Measurements from ENCODE around the gene EHMT2.
"Not testable (repeated sequence)": the region's sequence is repeated elsewhere in the genome, so short reads cannot be mapped to it uniquely, and the experiment has no call there.

Gene EHMT2

DNA sequence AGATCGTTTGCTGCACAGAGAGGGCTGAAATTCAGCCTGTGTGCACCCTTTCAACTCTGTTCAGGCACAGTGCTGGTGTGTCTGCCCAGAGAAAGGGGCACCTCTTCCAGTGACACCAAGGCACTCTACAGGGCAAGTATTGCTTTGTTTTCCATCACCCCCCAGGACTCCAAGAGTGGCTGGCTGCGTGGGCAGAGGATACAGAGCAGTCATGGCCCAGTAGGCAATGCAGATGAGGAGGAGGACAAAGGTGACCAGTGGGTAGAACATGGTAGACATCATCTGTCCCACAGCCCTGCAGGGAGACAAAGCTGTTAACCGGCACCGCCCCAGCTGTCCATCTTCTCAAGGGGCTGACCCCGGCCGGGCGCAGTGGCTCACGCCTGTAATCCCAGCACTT lies 28.2 kb downstream of the EHMT2 start:
- no peak for DNase-seq

DNA sequence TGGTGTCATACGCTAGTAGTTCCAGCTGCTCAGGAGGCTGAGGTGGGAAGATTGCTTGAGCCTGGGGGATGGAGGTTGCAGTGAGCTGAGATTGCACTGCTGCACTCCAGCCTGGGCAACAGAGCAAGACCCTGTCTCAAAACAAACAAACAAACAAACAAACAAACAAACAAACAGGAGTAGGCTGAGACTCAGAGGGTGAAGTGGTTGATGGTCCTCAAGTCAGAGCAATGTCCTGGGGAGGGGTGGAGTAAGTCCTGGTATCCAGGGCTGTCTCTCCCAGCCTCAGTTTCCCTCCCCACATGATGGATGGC lies 28.9 kb downstream of the EHMT2 start:
- DNase-seq, result not testable (repeated sequence)

DNA sequence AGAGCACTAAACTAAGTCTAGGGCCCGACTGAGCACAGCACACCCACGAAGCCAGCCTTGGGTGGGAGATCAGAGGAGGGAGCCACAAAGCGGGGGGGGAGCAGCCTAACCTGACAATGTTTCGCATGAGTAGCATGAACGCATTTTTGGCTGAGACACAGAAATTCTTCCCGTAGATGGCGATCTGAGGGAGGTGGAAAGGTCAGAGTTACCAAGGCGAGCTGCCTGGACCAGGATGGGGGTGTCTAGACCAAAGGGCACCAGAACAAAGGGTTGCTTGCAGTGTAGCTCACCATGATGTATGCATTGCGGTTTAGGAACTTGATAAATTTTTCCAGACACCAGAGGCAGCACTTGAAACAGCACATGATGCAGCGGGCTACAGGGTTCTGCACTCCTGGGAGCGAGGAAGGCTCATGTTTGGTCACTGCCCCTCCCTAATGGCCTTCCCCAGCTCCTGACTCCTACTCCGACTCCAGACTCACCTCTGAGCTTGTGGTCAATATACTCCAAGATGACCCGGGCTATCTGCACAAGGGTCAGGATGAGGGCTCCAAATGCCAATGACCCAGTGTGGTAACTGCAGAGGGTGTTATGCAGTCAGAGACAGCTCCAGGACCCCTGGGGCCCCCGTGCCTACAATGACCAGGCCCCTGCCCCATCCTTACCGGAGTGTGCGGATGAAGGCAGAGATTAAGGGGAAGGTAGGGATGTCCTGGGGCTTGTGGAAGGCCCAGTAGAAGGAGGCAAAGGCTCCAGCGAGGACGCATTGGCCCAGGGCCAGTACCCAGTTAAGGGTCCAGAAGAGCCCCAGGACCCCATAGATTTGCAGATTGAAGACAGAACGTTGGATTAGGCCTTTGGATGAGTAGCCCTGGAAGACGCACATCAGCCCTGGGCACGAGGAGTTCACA lies 32.0 kb downstream of the EHMT2 start:
- no peak for DNase-seq

DNA sequence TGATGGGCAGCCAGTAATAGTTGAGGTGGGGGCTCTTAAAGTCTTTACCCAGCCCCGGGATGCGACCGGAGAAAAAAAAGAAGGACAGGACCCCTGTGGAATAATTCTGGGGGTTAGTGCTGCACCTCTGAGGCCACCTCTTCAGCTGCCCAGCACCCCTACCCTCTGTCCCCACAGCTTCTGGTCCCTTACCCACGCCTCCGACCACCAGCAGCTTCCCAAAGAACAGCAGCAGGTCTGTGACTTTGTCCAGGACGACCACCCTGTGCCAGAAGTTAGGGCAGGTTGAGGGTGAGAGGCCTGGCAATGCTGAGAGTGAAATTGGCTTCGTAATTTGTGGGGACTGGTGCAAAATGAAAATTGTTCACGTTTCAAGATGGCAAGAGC lies 32.7 kb downstream of the EHMT2 start:
- DNase-seq, result no peak

DNA sequence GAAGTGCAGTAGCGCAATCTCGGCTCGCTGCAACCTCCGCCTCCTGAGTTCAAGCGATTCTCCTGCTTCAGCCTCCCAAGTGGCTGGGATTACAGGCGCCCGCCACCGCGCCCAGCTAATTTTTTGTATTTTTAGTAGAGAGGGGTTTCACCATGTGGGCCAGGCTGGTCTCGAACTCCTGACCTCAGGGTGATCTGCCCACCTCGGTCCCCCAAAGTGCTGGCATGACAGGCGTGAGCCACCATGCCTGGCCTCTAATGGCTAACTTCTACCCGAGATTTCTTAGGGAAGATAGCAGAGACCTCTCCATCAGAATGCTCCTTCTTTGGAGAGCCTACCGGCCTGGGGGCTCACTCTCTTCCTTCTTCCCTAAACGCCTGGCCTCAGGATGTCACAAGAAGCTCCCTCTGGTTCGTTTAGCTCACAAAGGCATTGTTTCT lies 33.4 kb downstream of the EHMT2 start:
- DNase-seq, result not testable (repeated sequence)

DNA sequence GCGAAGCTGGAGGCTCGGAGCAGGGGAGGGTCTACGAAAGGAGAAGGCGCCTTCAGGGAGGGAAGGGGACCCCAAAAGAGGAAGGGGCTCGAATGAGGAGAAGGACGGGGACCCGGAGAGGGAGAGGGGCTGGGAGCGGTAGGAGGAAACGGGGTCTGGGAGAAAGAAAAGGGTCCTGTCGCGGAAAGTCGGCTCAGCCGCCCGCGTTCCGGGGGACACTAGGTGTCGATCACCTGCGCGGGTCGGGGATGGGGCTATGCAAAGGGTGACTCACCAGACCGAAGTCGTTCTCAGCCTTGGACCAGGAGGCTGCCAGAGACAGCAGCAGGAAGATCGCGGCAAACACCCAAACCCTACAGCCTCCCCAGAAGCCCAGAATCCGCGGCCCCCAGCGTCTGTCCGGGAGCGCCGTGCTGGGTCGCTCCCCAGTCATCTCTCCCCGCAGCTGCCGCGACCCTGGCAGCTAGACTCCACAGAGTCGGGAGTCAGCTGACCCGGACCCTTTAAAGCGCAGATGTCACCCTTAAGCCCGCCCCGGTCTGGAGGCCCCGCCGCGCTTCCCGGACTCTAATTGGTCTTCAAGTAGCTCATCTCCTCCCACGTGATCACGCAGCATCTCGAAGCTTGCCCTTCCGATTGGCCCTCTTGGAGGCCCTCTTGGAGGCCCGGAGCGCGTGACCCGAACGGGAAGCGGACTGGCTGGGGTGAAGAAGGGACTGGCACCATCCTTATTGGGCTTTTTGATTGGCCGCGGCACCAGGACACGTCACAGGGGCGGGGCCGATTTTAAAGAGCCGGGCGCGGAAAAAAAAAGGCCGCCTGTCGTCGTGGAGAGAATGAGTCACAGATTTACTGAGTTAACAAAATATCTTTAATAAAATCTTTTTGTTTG lies 34.9 kb downstream of the EHMT2 start, which contains the start of gene NEU1:
Gene NEU1, minus strand, starts transcription at position 478 of the 892 bp plus-strand sequence. Its CDS starts 45 bp downstream, at position 433.
- peak; percentile 100 for DNase-seq

DNA sequence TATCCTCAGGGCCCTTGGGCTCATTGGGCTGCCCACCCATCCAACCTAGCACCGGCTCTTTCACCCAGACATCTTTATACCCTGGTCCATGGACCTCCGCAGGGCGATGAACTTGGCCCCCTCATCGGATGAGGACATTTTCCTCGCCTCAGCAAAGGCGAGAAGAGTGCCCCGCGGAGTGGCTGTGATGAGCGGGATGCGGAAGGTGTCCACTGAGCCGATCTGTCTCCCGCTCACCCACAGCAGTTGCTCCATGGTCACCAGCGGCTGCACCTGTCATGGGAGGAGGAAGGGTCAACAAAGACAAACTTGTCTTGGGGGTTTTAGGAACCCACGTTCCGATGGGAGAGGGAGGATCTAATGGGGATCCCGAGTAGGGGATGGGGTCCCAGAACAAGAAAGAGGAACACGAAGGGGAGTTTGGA lies 35.6 kb downstream of the EHMT2 start:
- DNase-seq, result no peak

DNA sequence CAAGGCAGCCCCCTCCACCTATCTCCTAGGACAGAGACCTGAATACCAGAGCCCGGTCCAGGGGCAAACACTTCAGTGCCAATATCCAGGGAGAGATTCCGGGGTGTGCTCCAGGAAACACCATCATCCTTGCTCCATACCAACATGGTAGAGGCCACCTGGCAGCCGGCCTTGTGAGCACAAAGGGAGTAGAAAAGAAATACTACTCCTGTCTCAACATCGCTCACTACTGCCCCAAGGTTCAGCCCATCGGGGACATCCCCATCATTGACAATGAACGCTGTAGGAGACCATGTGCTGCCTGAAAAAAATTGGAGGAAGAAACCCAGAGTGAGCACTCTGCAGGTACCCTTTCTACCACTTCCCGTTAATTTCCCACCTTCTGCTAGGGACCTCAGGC lies 36.3 kb downstream of the EHMT2 start:
- no peak for DNase-seq

DNA sequence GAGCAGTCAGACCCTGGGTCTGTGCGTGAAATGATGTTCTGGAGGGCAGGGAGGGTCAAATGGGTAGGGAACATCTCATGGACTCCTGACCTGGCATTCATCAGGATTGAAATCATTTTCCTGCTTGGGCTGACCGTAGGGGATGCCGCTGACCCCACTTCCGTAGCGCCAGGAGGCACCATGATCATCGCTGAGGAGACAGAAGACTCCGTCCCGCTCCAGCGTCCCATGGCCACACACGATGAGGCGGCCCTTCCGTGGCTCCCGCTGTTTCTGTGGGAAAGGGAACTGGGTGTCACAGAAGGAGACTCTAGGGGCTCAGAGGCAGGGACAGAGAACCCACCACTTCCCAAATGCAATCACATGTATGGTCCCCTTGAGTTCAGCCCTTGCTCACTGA lies 37.1 kb downstream of the EHMT2 start:
- no peak for DNase-seq

DNA sequence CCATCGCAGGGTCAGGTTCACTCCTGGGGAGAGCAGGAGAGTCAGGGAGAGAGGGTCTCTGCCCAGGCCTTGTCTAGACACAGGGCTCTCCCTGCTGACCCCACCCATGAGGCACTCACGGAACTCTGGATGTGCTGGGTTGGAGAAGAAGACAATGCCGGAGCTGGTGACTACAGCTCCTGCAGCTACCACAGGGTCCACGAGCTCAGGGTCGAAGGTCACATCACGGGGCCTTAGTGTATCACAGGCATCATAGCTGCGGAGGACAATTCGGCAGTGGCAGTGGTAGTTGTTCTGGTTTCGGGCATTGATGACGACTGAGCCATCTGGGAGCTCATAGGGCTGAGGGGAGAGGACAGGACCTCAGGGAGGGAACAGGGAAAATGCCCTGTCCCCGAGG lies 37.6 kb downstream of the EHMT2 start:
- DNase-seq, result no peak

DNA sequence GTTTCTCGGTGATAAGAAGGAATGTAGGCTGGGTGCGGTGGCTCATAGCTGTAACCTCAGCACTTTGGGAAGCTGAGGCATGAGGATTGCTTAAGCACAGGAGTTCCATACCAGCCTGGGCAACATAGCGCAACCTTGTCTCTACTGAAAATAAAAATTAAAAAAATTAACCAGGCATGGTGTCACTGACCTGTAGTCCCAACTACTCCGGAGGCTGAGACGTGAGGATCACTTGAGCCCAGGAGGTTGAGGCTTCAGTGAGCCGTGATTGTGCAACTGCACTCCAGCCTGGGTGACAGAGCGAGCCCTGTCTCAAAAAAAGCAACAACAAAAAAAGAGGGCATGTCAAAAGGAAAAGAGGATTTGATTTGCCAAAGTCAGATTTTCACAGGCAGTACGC lies 38.8 kb downstream of the EHMT2 start:
- no peak for DNase-seq

DNA sequence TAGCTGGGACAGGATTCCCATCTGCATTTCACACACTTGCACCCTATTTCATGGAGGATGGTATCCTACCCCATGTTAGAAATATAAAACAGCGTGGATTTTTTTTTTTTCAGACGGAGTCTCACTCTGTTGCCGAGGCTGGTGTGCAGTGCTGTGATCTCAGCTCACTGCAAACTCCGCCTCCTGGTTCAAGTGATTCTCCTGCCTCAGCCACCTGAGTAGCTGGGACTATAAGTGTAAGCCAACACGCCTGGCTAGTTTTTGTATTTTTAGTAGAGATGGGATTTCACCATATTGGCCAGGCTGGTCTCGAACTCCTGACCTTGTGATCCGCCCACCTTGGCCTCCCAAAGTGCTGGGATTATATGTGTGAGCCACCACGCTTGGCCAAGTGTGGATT lies 39.7 kb downstream of the EHMT2 start:
- not testable (repeated sequence) for DNase-seq

DNA sequence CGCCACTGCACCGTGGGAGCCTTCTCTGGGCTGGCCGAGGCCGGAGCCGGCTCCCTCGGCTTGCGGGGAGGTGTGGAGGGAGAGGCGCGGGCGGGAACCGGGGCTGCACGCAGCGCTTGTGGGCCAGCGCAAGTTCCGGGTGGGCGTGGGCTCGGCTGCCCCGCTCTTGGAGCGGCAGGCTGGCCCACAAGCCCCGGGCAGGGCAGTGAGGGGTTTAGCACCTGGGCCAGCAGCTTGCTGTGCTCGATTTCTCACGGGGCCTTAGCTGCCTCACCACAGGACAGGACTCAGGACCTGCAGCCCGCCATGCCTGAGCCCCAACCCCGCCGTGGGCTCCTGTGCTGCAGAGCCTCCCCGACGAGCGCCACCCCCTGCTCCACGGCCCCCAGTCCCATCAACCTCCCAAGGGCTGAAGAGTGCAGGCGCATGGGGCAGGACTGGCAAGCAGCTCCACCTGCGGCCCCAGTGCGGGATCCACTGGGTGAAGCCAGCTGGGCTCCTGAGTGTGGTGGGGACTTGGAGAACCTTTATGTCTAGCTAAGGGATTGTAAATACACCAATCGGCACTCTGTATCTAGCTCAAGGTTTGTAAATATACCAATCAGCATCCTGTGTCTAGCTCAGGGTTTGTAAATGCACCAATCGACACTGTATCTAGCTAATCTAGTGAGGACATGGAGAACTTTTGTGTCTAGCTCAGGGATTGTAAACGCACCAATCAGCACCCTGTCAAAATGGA lies 45.3 kb downstream of the EHMT2 start:
- DNase-seq, result not testable (repeated sequence)

DNA sequence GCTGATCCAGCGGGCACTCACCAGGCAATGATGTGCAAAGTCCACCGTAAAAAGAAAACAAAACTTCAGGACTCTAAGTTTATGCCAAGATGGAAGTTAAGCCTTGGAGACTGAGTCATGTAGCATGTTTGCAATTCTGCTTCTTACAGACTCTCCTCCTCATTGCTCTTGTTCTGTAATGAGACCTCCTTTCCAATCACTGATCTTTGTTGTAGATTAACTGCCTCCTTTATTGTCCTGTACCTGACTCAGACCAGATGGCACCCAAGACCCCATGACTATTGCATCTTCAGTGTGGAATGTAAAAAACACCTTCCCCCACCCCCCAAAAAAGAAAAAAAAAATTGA lies 46.0 kb downstream of the EHMT2 start:
- no peak for DNase-seq

DNA sequence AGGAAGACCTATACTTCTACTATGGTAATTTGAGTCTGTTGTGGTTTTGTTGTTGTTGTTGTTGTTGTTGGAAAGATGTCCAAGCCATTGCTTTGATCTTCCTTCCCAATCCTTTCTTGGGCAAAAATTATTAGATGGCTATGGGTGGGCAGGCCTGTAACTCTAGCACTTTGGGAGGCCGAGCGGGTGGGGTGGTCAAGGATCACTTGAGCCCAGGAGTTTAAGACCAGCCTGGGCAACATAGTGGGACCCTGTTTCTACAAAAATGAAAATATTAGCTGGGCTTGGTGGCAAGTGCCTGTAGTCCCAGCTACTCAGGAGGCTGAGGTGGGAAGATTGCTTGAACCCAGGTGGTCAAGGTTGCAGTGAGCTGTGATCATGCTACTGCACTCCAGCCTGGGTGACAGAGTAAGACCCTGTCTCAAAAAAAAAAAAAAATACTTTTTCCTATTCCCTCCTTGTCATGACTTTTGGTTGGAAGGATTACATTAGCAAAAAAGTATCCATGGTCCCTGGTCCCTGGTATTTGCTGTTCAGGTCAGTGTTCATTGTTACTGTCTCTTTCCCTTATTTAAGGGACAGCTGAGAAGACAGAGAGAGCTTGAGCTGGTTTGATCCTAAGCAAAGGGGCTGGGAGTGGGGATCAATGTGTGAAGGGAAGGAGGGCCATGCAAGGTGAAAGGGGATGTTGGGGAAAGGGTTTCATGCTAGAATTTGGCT lies 46.6 kb downstream of the EHMT2 start:
- no peak for DNase-seq

DNA sequence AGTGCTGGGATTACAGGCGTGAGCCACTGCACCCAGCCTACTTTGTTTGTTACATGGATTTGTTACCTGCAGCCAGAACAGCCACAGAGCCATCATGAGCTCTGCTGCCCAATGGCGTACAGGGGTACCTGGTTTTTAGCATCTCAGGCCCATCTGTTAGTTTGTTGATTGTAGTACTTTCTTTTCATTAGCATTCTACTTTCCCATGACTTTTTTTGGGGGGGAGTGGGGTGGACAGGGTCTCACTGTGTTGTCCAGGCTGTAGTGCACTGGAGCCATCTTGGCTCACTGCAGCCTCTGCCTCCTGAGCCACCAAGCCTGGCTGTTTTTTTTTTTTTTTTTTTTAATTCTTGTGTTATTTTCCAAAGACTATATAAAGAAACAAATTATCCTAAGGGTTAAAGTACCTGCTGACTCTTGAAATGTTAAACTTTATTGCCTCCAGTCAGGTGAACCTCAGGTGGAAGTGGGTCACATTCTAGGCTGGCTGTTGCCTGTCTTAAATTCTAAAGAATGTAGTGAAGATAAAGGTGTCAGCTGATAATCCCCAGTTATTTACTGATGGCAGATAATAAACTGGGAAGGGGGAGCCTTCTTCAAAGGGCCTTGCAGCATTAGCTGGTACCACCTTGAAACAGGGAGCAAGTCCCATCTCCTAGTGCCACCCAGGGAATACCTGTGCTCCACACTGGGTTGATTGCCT lies 50.1 kb downstream of the EHMT2 start:
- no peak for DNase-seq

DNA sequence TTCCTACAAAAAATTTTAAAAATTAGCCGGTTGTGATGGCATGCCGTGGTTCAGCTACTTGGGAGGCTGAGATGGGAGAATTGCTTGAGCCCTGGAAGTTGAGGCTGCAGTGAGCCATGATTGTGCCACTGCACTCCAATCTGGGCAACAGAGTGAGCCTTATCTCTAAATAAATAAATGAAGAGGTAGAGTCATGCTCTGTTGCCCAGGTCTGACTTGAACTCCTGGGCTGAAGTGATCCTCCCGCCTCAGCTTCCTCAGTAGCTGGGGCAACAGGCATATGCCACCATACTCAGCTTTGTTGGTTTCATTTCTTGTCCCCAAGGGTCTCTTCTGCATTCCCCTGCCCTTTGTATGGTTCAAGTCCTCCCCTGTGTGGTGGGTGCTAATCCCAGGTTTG lies 53.0 kb downstream of the EHMT2 start:
- no peak for DNase-seq

DNA sequence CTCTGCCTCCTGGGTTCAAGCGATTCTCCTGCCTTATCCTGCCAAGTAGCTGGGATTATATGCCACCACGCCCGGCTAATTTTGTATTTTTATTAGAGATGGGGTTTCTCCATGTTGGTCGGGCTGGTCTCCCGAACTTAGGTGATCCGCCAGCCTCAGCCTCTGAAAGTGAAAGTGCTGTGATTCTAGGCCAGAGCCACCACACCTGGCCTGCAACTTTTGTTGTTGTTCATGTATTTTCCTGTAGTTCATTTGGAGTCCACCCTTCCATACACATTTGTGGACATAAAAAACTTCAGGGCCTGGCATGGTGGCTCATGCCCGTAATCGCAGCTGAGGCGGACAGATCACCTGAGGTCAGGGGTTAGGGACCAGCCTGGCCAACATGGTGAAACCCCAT lies 55.4 kb downstream of the EHMT2 start:
- DNase-seq, result no peak

DNA sequence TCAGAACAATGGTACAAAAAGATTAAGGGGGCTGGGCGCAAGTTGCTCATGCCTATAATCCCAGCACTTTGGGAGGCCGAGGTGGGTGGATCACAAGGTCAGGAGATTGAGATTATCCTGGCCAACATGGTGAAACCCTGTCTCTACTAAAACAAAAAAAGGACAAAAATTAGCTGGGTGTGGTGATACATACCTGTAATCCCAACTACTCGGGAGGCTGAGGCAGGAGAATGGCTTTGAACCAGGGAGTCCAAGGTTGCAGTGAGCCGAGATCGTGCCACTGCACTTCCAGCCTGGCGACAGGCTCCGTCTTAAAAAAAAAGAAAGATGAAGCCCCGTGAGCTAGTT lies 57.7 kb downstream of the EHMT2 start:
- not testable (repeated sequence) for DNase-seq

DNA sequence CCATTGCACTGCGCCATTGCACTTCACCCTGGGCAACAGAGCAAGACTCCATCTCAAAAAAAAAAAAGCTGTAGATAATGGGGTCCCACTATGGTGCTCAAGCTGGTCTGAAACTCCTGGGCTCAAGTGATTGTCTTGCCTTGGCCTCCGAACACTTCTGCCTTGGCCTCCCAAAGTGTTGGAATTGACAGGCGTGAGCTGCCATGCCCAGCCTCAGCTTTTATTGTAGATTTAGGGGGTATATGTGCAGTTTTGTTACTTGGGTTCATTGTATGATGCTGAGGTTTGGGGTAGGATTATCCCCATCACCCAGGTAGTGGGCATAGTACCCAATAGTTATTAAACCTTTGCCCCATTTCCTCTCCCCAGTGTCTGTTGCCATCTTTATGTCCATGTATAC lies 58.5 kb downstream of the EHMT2 start:
- no peak for DNase-seq

DNA sequence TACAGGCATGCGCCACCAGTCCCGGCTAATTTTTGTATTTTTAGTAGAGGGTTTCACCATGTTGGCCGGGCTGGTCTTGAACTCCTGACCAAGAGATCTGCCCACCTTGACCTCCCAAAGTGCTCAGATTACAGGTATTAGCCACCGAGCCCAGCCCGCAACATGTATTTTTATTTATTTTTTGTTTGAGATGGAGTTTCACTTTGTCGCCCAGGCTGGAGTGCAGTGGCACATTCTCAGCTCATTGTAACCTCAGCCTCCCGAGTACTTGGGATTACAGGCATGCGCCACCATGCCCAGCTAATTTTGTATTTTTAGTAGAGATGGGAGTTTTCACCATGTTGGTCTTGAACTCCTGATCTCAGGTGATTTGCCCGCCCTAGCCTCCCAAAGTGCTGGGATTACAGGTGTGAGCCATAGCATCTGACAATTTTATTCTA lies 59.4 kb downstream of the EHMT2 start:
- not testable (repeated sequence) for DNase-seq
